CD4-positive, alpha-beta T cell treated with Interleukin-12 subunit alpha and Interleukin-12 subunit beta, for 1 hour (primary cell): Measurements from ENCODE around the gene ATXN3.
"Not testable (repeated sequence)": the region's sequence is repeated elsewhere in the genome, so short reads cannot be mapped to it uniquely, and the experiment has no call there.

Source experiments
- DNase-seq: peaks from one replicate; pipeline ENCODE4 v3.0.0-alpha.2; 2020

The ATXN3 gene

DNA sequence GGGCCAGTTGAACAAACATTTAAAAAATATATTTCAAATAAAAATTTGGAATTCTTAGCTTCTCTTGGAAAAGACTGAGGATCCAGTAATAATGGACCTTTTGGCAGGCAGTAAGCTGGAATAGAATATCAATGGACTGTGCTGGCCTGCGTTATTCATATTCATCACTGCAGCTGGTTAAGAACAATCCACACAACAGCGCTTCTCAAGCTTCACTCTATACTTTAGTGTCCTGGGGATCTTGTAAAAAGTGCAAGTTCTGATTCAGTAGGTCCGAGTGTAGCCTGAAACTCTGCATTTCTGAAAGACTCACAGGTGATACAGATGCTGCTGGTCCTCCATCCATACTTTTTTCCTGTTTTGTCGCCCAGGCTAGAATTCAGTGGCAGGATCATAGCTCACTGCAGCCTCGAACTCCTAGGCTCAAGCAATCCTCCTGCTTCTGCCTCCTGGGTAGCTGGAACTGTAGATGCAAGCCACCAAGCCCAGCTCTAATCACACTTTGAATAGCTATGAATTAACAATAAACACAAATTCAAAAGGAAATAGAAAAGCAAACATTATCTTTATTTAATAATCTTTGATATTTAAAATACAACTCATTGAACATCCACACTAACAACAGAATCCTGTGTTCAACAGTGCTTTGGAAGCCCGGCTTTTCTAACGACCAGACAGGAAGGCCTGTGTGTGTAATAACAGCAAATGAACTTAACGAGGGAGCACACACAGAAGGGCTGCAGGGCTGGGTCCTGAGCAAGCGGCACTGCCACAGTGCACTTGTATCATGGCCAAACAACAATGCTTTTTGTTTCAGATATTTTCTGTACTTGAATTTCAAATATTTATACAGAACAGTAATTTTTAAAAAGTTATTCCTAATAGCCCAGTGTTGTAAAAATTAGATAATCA is 48.1 kb downstream of the ATXN3 start:
- DNase-seq: no peak

DNA sequence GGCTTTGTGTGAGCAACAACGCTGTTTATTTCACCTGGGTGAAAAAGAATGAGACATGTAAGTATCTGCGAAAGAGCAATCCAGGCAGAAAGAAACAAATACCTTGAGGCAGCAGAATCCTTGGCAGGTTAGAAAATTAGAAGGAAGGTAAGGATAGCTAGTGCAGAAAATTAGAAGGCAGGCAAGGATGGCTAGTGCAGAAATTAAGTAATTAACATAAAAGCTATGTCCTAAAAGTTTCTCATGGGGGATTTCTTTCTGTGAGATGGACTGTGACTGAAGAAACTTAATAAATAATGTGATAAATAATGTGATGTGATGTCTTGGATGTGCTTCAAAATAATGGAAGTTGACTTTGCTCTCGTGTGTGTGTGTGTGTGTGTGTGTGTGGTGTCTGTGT is 56.6 kb downstream of the ATXN3 start:
- no peak for DNase-seq

DNA sequence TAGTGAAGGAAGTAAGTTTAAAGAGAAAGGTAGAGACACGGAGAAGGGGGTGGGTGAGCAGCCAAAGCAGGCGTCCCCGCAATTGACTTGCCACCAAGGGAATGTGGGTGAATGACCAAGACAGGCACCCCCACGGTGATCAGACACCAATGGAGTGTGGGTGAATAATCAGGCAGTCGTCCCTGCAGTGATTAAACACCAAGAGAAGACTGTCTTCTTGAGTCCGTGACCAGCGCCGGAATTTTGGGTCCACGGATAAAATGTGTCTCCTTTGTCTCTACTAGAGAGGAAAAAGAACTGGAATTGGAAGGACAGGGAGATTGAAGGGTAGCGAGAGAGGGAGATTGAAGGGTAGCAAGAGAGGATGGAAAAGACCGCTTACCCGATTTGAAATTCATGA is 57.2 kb downstream of the ATXN3 start:
- not testable (repeated sequence) for DNase-seq

DNA sequence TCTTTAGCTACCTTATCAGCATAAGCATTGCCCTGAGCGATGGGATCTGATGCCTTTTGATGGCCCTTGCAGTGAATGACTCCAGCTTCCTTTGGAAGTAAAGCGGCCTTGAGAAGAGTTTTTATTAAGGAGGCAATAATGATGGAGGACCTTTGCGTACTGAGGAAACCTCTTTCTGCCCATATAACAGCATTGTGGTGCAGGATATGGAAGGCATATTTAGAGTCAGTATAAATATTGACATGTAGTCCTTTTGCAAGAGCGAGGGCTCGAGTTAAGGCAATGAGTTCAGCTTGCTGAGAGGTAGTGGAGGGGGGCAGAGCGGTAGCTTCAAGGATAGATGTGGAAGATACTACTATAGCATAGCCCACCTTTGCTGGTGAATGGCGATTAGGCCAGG is 60.5 kb downstream of the ATXN3 start:
- DNase-seq: not testable (repeated sequence)

DNA sequence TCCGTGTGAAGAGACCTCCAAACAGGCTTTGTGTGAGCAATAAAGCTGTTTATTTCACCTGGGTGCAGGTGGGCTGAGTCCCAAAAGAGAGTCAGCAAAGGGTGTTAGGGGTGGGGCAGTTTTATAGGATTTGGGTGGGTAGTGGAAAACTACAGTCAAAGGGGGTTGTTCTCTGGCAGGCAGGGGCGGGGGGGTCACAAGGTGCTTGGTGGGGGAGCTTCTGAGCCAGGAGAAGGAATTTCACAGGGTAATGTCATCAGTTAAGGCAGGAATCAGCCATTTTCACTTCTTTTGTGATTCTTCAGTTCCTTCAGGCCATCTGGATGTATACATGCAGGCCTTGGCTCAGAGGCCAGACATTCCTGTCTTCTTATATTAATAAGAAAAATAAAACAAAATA is 64.6 kb downstream of the ATXN3 start:
- DNase-seq: not testable (repeated sequence)

DNA sequence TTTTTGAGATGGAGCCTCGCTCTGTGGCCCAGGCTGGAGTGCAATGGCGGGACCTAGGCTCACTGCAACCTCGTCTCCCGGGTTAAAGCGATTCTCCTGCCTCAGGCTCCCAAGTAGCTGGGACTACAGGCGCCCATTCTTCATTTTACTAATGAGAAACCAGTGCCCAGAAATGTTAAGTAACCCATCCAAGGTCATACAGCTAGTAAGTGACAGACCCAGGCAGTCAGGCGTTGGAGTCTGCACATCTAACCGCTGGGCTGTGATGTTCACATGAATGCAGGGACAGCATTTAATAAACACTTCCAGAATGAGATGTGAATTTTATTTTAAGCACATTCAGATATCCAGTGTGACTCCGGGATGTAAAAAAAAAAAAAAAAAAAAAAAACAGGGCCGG is 65.2 kb downstream of the ATXN3 start:
- no peak for DNase-seq

DNA sequence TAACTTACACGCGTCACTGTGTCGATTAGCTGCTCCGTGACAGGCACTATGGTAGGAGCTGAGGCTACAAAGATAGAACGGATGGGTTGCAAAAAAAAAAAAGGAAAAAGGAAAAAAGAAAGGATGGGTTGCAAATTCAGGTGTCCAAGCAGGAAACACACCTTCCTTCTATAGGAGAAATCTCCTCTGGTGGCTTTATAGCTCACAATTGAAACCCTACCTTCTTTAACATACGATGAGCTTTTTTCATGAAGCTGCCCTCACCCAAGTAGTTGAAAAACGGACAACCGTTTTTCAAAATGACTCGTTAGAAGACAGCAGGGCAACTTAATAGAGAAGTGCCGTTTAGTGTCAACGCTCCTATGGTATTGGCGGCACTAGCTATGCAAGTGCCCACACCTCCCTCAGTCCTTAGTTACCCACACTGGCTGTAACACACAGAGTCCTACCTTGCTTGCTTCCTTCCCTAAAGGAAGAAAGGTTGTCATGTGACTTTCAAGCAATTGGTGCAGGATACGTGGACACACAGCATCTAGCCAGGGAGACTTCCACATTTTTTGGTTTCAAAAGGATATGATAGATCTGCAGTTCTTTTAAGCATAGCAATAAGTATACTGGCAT is 65.8 kb downstream of the ATXN3 start:
- DNase-seq: no peak

DNA sequence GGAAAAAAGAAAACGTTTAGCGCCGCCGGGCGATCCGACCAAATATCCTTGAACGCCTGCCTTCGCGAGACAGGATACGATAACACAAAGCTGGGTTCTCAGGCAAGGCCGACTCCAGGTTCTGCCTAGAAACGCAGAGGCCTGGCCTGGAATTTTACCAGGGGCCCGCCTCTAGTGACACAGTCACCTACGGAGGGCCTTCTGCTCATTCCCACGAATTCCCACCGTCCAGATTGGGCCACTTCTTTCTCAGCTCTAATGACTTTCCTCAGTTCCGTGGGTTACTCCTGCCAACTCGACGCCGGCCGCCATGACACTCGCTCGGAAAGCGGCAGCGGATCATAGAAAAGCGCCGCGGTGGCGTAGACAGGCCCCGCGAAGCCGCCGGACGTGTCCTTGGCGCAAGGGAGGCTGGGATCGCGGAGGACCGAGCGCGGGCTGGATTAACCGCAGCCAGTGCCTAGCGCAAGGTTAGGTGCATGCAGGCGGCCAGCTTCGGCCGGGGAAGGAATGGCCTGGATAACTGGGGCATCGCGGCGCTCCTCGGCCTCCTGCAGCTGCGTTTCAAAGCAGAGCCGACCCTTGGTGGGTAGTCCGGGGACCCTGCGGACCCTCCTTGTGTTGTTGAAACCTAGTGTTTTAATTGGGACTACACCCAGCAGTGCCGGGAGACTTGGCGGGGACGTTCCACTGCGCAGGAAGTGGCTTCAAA is 66.5 kb downstream of the ATXN3 start, which contains the start of gene TRIP11:
Gene TRIP11 (minus strand): TSS at position 341 of the 712 bp plus-strand sequence. CDS start 374 bp downstream, outside the sequence.
- peak; percentile 94 for DNase-seq

DNA sequence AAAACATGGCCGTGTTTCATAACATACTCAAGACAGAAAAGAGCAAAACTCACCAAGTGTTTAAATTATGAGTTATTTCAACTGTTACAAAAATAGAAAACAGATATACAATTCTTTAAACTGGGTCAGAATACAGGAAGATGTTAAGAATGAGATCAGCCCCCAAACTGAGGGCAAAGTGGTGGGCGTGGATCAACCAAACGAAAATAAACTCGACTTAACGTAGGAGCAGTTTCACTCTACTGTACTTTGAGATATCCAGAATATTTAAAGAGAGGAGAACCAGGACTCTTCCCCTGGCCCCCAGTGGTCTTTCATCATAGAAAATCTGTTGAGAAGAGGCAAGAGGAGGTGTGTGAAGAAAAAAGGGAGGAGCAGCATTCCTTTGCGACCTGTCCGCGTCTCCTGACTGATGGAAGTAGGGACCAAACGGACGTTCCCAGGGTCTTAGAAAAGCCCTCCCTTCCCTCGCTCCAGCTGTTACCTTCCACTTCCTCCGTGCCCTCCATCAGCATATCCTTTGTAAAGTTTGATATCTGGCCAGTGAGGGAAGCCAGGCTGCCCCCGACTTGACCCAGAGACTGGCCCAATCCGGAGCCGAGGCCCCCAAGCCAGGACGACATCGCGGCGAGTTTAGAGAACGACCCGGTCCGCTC is 67.2 kb downstream of the ATXN3 start:
- DNase-seq: peak; percentile 30

DNA sequence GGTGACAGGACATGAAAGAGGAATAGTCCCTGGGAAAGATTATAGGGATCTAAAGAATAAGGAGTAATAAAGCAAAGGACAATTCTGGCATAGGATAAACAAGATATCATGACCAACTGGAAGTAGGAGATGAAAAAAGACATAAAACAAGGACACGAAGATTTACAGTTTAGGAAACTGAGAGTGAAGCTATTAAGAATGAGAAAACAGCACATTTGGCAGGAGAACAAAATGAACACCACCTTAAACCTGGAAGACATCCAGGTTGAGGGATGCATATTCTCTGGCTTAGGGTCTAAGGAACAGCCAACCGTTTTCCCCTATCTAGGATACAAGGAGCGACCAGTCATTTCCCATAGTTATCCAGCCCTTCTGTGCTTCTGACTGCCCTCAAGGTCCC is 68.4 kb downstream of the ATXN3 start:
- DNase-seq: no peak

DNA sequence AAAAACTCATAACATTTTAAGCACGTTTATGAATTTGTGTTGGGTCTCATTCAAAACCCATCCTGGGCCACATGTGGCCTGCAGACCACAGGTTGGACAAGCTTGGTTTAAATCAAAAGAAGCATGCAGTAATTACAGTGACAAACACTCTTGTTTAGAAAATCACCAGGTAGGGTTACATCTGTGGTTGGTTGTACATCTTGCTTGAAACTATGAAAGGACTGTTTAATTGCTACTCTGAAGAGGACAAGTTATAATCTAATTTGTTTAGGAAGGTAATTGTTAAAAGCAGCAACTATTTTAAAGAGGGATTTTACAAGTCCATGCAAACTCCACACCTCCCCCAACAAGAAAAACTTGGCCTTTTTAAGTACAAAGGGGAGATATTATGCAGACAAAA is 70.5 kb downstream of the ATXN3 start:
- DNase-seq: no peak

DNA sequence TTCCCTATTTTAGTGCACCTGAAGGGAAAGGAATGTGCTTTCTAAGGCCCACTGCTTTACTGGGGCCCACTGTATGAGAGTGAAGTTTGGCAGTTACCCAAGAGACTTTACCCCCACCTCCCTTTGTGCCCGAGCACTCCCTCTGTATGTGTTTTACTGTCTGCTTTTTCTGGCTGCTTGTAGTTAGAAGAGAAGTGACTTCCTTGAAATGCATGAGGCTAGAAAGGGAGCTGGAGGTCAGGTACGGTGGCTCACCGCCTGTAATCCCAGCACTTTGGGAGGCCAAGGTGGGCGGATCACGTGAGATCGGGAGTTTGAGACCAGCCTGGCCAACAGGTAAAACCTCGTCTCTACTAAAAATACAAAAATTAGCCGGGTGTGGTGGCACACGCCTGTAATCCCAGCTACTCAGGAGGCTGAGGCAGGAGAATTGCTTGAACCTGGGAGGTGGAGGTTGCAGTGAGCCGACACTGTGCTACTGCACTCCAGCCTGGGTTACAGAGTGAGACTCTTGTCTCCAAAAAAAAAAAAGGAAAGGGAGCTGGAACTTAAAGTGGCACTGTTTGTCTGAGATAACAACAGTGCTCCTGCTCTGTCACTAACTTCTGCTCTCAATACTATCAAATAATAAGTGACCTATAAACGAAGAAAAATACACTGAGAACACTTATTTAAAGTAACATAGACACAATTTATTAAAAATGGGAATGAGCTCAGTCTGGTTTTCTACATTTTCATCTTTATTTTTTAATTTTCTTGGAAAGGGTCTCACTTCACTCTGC is 72.3 kb downstream of the ATXN3 start:
- no peak for DNase-seq

DNA sequence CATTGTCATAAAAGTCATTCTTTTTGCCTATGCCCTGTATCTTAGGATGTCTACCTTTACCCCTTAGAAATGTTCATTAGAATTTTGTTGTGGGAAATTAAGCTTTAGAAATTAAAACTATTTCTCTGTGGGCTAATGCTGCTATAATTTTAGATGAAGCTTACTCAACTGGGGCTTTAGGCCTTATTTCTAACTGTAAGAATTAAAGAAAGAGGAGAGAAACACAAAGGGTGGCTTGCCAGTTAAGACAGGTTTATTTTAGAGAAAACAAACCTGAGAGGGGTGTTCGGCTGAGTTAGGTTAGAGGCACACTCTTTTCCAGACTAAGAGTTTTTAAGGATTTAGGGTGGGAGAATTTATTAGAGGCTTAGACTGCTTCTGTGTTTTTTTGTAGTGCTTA is 72.9 kb downstream of the ATXN3 start:
- no peak for DNase-seq

DNA sequence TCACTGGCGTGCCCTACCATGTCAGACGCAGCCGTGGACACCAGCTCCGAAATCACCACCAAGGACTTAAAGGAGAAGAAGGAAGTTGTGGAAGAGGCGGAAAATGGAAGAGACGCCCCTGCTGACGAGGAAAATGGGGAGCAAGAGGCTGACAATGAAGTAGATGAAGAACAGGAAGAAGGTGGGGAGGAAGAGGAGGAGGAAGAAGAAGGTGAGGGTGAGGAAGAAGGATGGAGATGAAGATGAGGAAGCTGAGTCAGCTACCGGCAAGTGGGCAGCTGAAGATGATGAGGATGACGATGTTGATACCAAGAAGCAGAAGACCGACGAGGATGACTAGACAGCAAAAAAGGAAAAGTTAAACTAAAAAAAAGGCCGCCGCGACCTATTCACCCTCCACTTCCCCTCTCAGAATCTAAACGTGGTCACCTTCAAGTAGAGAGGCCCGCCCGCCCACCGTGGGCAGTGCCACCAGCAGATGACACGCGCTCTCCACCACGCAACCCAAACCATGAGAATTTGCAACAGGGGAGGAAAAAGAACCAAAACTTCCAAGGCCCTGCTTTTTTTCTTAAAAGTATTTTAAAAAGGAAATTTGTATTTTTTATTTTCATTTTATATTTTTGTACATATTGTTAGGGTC is 79.7 kb downstream of the ATXN3 start:
- no peak for DNase-seq

DNA sequence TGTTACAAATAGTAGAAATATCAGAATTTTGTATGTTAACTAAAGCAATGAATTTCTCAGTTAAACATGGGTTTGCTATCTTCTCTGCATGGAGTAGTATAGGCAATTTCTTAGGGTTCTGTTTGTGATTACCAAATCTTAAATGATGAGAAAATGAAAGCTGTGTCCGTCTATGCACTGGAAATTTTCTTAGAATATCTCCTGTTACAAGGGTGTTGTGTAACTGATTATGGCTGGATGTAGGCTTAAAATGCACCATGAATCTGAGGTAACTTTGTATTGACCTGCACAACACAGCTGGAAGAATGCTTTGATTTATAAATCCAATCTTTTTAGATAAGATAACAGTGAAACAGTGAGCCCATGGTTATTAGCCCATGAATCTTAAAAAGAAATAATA is 84.3 kb downstream of the ATXN3 start:
- DNase-seq: no peak

DNA sequence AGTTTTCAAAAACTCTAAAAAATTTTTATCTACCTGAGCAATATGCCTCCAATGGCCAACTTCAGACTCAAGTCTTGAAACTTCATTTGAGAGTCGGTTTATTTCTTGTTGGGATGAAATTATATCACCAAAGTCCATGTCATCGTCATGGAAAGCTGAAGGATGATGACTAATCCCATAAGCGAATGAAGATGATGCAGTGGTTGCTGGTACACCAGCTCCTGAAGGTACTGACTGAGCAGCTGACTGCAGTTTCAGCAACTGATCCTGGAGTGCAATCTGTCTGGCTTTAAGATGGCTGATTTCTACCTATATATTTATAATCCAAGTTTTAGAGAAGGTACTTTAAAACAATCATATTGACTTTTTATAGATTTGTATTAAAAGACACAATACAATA is 84.9 kb downstream of the ATXN3 start:
- DNase-seq: no peak

DNA sequence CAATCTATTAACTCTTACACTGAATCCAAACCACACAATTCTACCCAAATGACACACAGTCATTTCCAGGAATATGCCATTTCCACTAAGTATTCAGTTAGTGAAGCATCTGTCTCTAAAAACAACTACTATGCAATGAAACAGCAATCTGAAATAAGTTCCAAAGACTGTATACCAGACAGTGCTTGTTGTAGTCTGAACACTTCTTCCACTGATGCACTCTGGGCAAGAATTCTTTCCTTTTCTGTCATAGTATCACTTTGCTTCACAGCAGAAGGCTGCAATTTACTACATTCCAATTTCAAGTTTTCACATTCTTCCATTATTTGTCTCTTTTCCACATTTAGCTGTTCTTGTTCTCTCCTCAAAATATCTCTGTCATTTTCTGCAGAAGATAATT is 92.3 kb downstream of the ATXN3 start:
- DNase-seq: no peak

DNA sequence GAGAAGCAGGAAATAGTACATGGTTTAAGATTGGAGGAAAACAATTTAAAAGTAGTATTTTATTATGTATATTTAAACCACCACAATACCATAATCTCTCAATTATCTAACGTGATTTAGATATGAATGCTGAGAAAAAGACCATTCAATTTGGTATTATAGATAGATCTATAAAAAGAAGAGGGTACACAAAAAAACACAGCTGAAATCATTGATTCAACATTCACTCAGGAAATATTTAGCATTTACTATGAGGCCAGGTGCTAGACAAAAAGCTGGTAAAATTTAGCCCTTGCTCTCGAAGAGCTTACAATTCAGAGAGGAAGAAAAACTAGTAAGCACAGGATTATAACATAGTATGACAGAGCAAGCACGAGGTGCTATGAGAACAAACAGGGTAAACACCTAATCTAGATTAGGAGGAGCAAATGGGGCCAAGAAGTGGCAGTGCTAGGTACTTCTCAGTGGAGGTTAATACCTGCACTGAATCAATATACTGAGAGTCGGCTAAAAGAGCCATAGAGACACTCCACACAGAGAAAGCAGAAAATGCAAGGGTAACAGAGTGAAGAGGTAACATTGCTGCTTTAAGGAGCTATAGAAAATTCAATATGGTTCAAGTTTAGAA is 94.1 kb downstream of the ATXN3 start:
- no peak for DNase-seq

DNA sequence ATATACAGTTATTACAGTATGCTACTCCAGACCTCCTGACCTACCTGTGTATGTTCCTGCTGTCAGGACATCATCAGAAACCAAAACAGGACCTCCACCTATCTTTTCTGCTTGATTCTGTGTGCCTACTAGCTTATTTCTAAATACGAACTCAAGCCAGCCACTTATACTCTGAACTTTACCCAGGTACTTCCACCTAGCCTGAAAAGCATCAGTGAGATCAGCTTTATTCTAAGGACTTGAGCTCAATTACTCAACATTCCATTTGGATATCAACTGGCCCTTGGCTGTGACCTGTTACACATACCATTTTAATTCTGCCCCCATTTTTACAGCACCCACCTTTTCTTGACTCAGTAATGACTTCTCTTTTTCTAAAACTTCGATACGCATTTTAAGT is 95.7 kb downstream of the ATXN3 start:
- no peak for DNase-seq

DNA sequence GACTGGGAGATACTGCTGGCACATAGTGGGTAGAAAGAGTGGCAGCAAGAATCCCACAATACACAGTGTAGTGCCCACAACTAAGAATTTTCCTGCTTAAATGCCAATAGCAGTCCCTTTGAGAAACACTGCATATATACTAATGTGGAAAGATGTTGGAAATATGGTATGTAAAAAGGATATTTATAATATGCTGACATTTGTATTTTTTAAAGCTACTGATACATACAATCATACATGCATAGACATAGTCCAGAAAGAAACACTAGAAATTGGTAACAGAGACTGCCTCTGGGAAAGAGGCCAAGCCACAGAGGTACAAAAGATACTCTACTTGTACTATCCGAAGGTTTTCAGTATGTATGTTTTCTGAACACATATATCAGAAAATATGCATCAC is 96.8 kb downstream of the ATXN3 start:
- DNase-seq: no peak
